Ishikawa (cell line): ENCODE measurements around the gene PRR14L.

Experiments used
- CEBPB ChIP-seq: IDR thresholded peaks from 2 replicates; pipeline ENCODE4 v1.6.1; 2012
- CREB1 ChIP-seq: IDR thresholded peaks from 2 replicates; pipeline ENCODE4 v1.6.1; 2012; ENCODE audit warnings: low read depth
- EGR1 ChIP-seq: IDR thresholded peaks from 2 replicates; pipeline ENCODE4 v1.6.1; 2012
- EP300 ChIP-seq: IDR thresholded peaks from 2 replicates; pipeline ENCODE4 v1.6.1; 2012; ENCODE audit warnings: borderline replicate concordance
- FOXM1 ChIP-seq: IDR thresholded peaks from 2 replicates; pipeline ENCODE4 v1.6.1; 2012; ENCODE audit warnings: low read depth, borderline replicate concordance
- MAX ChIP-seq: IDR thresholded peaks from 2 replicates; pipeline ENCODE4 v1.6.1; 2012
- NFIC ChIP-seq: IDR thresholded peaks from 2 replicates; pipeline ENCODE4 v1.6.1; 2012
- RAD21 ChIP-seq: IDR thresholded peaks from 2 replicates; pipeline ENCODE4 v1.6.1; 2012; ENCODE audit warnings: low read depth
- TAF1 ChIP-seq: IDR thresholded peaks from 2 replicates; pipeline ENCODE4 v1.6.1; 2012; ENCODE audit warnings: low read depth, mild to moderate bottlenecking
- TCF12 ChIP-seq: IDR thresholded peaks from 2 replicates; pipeline ENCODE4 v1.6.1; 2012; ENCODE audit warnings: low read depth
- TEAD4 ChIP-seq: IDR thresholded peaks from 2 replicates; pipeline ENCODE4 v1.6.1; 2012
- USF1 ChIP-seq: IDR thresholded peaks from 2 replicates; pipeline ENCODE4 v1.6.1; 2012
- YY1 ChIP-seq: IDR thresholded peaks from 2 replicates; pipeline ENCODE4 v1.6.1; 2012; ENCODE audit warnings: low read depth
- ZBTB7A ChIP-seq: IDR thresholded peaks from 2 replicates; pipeline ENCODE4 v1.6.1; 2012; ENCODE audit warnings: low read depth
- TF ChIP-seq, protein P1 (sequence below): IDR thresholded peaks from 2 replicates; pipeline ENCODE4 v1.6.1; 2012; ENCODE audit warnings: low read depth, mild to moderate bottlenecking

The PRR14L gene

DNA sequence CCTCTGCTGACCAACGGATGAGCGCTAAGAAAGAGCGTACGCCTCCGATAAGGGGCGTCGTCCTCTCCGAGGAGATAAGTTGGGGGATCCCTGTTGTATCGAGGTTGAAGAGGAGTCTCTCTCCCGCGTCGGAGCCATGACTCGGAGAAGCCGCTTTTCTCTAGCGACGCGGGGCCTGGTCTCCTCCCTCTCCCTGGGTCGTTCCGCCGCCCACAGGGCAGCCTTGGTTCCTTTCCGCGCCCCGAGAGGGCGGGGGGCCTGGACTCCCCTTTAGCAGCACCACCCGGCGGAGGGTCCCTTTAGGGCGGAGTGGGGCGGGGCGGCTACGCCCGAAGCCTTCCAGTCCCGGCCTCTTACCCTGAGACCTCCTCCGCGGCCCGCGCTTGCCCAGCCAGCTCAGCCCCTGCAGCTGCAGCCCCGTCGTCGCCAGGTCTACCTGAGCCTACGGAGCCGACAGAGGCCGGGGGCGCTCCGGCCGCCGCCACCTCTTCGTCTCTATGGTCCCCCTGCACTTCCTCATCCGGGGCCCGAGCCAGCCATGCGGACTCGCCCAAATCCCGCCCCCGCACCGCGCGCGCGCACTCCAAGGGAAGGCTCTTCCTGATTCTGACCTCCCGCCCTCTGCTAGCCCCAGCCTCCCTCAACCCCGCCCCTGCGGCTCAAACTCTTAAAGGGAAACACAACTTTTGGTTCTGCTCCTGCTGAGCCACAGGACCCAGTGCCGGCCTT is at the start of gene PRR14L:
Gene PRR14L (minus strand): TSS at position 497 of the 729 bp plus-strand sequence. CDS start 11,272 bp downstream, outside the sequence.
- TF ChIP-seq ZBTB7A (peak; percentile 73; the same call in 1 of the 2 replicates), NFIC (0 out of 2 replicates have a peak, but pooled peaks have one; percentile 7), EGR1 (peak; percentile 99), CEBPB (no peak), MAX (peak; percentile 88), USF1 (0 out of 2 replicates have a peak, but pooled peaks have one; percentile 28), FOXM1 (no peak), YY1 (peak; percentile 68), TCF12 (0 out of 2 replicates have a peak, but pooled peaks have one; percentile 54), TEAD4 (no peak), TAF1 (peak; percentile 97), EP300 (peak; percentile 83)
- TF ChIP-seq, protein P1, sequence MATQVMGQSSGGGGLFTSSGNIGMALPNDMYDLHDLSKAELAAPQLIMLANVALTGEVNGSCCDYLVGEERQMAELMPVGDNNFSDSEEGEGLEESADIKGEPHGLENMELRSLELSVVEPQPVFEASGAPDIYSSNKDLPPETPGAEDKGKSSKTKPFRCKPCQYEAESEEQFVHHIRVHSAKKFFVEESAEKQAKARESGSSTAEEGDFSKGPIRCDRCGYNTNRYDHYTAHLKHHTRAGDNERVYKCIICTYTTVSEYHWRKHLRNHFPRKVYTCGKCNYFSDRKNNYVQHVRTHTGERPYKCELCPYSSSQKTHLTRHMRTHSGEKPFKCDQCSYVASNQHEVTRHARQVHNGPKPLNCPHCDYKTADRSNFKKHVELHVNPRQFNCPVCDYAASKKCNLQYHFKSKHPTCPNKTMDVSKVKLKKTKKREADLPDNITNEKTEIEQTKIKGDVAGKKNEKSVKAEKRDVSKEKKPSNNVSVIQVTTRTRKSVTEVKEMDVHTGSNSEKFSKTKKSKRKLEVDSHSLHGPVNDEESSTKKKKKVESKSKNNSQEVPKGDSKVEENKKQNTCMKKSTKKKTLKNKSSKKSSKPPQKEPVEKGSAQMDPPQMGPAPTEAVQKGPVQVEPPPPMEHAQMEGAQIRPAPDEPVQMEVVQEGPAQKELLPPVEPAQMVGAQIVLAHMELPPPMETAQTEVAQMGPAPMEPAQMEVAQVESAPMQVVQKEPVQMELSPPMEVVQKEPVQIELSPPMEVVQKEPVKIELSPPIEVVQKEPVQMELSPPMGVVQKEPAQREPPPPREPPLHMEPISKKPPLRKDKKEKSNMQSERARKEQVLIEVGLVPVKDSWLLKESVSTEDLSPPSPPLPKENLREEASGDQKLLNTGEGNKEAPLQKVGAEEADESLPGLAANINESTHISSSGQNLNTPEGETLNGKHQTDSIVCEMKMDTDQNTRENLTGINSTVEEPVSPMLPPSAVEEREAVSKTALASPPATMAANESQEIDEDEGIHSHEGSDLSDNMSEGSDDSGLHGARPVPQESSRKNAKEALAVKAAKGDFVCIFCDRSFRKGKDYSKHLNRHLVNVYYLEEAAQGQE: no peak

GRCh38 chr22:31790240-31790639 is 40.3 kb upstream of the PRR14L start:
- no peak for TF ChIP-seq ZBTB7A
- TF ChIP-seq EP300: no peak
- no peak for TF ChIP-seq TAF1
- no peak for TF ChIP-seq MAX
- no peak for TF ChIP-seq NFIC
- TF ChIP-seq RAD21: no peak
- no peak for TF ChIP-seq USF1
- TF ChIP-seq, protein P1: no peak
- no peak for TF ChIP-seq YY1

DNA sequence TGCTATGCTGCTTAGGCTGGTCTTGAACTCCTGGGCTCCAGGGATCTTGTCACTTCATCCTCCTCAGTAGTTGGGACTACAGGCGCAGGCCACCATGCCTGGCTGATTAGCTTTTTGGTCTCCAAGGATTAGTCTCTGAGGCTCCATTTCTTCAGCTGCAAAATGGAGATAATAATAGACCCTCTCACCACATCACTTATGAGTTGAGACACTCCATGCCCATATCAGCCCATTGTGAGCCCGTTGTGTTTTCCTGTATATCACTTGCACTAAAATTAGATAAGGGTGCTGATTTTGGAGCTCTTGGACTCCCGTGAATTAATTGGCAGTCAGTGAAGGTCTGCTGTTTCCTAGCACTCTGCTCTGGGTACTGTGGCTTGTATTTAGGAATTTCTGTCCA is 39.9 kb upstream of the PRR14L start:
- TF ChIP-seq CREB1 (no peak), YY1 (no peak), ZBTB7A (no peak), EP300 (no peak), MAX (no peak), NFIC (no peak), TCF12 (no peak), RAD21 (no peak), TEAD4 (no peak), CEBPB (no peak), EGR1 (no peak)
- TF ChIP-seq, protein P1: no peak

DNA sequence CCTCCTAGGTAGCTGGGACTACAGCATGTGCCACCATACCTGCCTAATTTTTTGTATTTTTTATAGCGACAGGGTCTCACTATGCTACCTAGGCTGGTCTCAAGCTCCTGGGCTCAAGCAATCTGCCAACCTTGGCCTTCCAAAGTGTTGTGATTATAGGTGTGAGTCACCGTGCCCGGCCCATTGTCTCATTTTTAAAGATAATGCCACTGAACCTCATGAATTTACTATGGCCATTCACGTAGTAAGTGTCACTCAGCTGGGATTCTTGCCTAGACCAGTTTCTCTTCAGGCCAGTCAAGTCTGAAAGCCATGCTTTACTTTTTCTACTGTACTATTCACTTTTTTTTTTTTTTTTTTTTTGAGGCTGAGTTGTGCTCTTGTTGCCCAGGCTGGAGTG is 26.3 kb upstream of the PRR14L start:
- TF ChIP-seq TEAD4: no peak
- 0 out of 2 replicates have a peak, but pooled peaks have one; percentile 23 for TF ChIP-seq MAX
